GM12878 (cell line): ENCODE measurements around the gene HLA-DRA. TPM values are rescaled to one million over a fixed set of nuclear protein-coding genes. Genes with fewer than 3 reads are reported as not detected.
A peak's percentile ranks its signal among the peaks of the same experiment; 100 is the strongest.

ENCODE experiments used
- ATAC-seq: fragments of 200-7000 bp; cut with Tn5 transposase; 3 replicates; pipeline ENCODE4 v1.9.1; 2020; ENCODE audit warnings: mild to moderate bottlenecking, moderate library complexity
- BruUV-seq: library from RNA; stranded (reverse); fragments of 400-500 nt; replicated peaks from 2 replicates; lab custom pipeline; 2021; lab: Mats Ljungman, UMichigan
- CTCF ChIA-PET: fragments of 300-600 bp; sonication (Branson Sonifier 250); formaldehyde crosslinking; extraction: SDS; loops from one replicate; lab custom pipeline; 2021; ENCODE audit warnings: inconsistent platforms; lab: Yijun Ruan, JAX
- POLR2A ChIA-PET: fragments of 350-600 bp; formaldehyde crosslinking; extraction: SDS; loops from one replicate; lab custom pipeline; 2021; ENCODE audit warnings: inconsistent platforms; lab: Charles Lee
- RAD21 ChIA-PET: fragments of 300-600 bp; sonication (Branson Sonifier 250); formaldehyde crosslinking; loops from one replicate; lab custom pipeline; 2023; ENCODE audit warnings: antibody characterized with exemption; ENCODE audit not compliant: unreplicated experiment; lab: Charles Lee
- SMC1A ChIA-PET: fragments of 300-600 bp; sonication (Branson Sonifier 250); formaldehyde crosslinking; loops from one replicate; lab custom pipeline; 2023; ENCODE audit not compliant: unreplicated experiment, uncharacterized antibody; lab: Charles Lee
- DNase-seq: peaks from one replicate; pipeline ENCODE4 v3.0.0-alpha.2; 2011; ENCODE audit warnings: low read depth, low spot score
- FAIRE-seq: peaks from 3 replicates; lab custom pipeline; 2011; peaks lifted over from hg19 to GRCh38; lab: Jason Lieb, UNC
- H2AFZ ChIP-seq: 2 replicates; pipeline ENCODE4 v1.6.0; 2011; ENCODE audit warnings: low read depth, low read length, control low read depth; ENCODE audit not compliant: control insufficient read depth
- H3K27ac ChIP-seq: 2 replicates; pipeline ENCODE4 v1.5.1; 2011; ENCODE audit warnings: control low read depth; ENCODE audit not compliant: control insufficient read depth, insufficient read depth
- H3K27me3 ChIP-seq, 2 experiments: replicated peaks in 1 of 2; 2 replicates each; pipeline versions ENCODE4 v1.6.0 to v1.6.1; 2011; ENCODE audit warnings: low read length in 1 of 2; ENCODE audit not compliant: control insufficient read depth in 2 of 2, insufficient read depth in 2 of 2
- H3K36me3 ChIP-seq, 2 experiments: 2 replicates each; pipeline ENCODE4 v1.5.1; 2011; ENCODE audit warnings: low read length in 1 of 2; ENCODE audit not compliant: control insufficient read depth in 2 of 2, insufficient read depth in 2 of 2
- H3K4me1 ChIP-seq: 2 replicates; pipeline ENCODE4 v1.6.1; 2011; ENCODE audit warnings: mild to moderate bottlenecking, low read length, moderate library complexity, mixed read lengths; ENCODE audit not compliant: control insufficient read depth, insufficient read depth
- H3K4me2 ChIP-seq: 2 replicates; pipeline ENCODE4 v1.6.0; 2011; ENCODE audit warnings: control low read depth; ENCODE audit not compliant: control insufficient read depth, insufficient read depth
- H3K4me3 ChIP-seq: fragments of 200-600 bp; sonication (generic); 2 replicates; pipeline ENCODE4 v1.5.1; 2016
- H3K79me2 ChIP-seq: 2 replicates; pipeline ENCODE4 v1.6.0; 2011; ENCODE audit warnings: low read length; ENCODE audit not compliant: control insufficient read depth, insufficient read depth
- H3K9ac ChIP-seq: 2 replicates; pipeline ENCODE4 v1.8.0; 2011; ENCODE audit warnings: low read length, control low read depth, mixed read lengths; ENCODE audit not compliant: control insufficient read depth, insufficient read depth
- H3K9me3 ChIP-seq: replicated peaks from 3 replicates; pipeline ENCODE4 v1.5.1; 2011; ENCODE audit warnings: mild to moderate bottlenecking, low read length; ENCODE audit not compliant: control insufficient read depth, insufficient read depth
- H4K20me1 ChIP-seq: 2 replicates; pipeline ENCODE4 v1.6.0; 2011; ENCODE audit not compliant: control insufficient read depth, insufficient read depth
- BCL3 ChIP-seq: IDR thresholded peaks from 2 replicates; pipeline ENCODE4 v1.6.1; 2011; ENCODE audit warnings: borderline replicate concordance, low read depth, mild to moderate bottlenecking, moderate library complexity, low read length; ENCODE audit not compliant: insufficient read depth, poor library complexity, severe bottlenecking
- BMI1 ChIP-seq: fragments of 450-650 bp; IDR thresholded peaks from 2 replicates; pipeline ENCODE4 v1.6.1; 2016; ENCODE audit warnings: mild to moderate bottlenecking, moderate library complexity, borderline replicate concordance
- NBN ChIP-seq: fragments of 450-650 bp; IDR thresholded peaks from 2 replicates; pipeline ENCODE4 v1.6.1; 2016
- RAD21 ChIP-seq: IDR thresholded peaks from 2 replicates; pipeline ENCODE4 v1.6.1; 2011; ENCODE audit warnings: mild to moderate bottlenecking, low read depth, low read length, moderate library complexity; ENCODE audit not compliant: insufficient read depth
- RBBP5 ChIP-seq: fragments of 200-600 bp; sonication (generic); conservative IDR thresholded peaks from 2 replicates; pipeline ENCODE4 v1.6.1; 2016
- RELA ChIP-seq: fragments of 450-650 bp; IDR thresholded peaks from 2 replicates; pipeline ENCODE4 v1.8.0; 2014; ENCODE audit warnings: borderline replicate concordance; ENCODE audit not compliant: partially characterized antibody
- TARDBP ChIP-seq: IDR thresholded peaks from 2 replicates; pipeline ENCODE4 v1.6.1; 2016; ENCODE audit warnings: borderline replicate concordance
- ZNF274 ChIP-seq: IDR thresholded peaks from one replicate; pipeline ENCODE4 v1.8.0; 2011; ENCODE audit not compliant: insufficient read length, insufficient read depth
- WGBS: methylation state at CpG from one replicate; pipeline ENCODE4 v1.1.6; 2016; ENCODE audit warnings: low lambda C conversion rate; ENCODE audit not compliant: insufficient replicate concordance, insufficient coverage; ENCODE audit errors: missing lambda C conversion rate; 5-methylcytosine and 5-hydroxymethylcytosine counted together
- in situ Hi-C: fragments of 300-500 bp; cut with MboI; formaldehyde crosslinking; loops from 9 replicates; pipeline ENCODE4 v1.14.3; 2018; ENCODE audit warnings: mixed read lengths
- intact Hi-C: fragments of 100-400 bp; cut with micrococcal nuclease; formaldehyde crosslinking; loops from one replicate; pipeline ENCODE4 v1.14.2; 2022; ENCODE audit not compliant: unreplicated experiment
- polyA plus RNA-seq, 11 experiments: library from polyadenylated mRNA; depleted of rRNA in 4 of 11; unstranded in 6 of 11; stranded (reverse) in 5 of 11; fragments of >200 nt; fragmentation: Nextera tagmentation in 4 of 11; fragmentation: Illumina TruSeq in 1 of 11; extraction: Ambion mirVana in 4 of 11; extraction: Trizol in 1 of 11; gene quantifications; 1 replicate in 1 of 11; 2 replicates in 10 of 11; pipeline versions ENCODE4 v1.2.1 to v1.2.3, GENCODE V29; 2011 to 2016; ENCODE audit warnings: inconsistent platforms in 2 of 11, missing spikeins in 2 of 11, low read depth in 1 of 11
- total RNA-seq, 4 experiments: library from RNA; depleted of rRNA in 3 of 4; stranded (reverse); fragments of >200 nt in 3 of 4; fragmentation: Illumina TruSeq in 1 of 4; extraction: Trizol in 1 of 4; gene quantifications; 2 replicates each; pipeline versions ENCODE4 v1.2.1 to v1.2.3, GENCODE V29; 2013 to 2021

Gene HLA-DRA
- total and polyA plus RNA-seq, 10 of the 15 experiments (the other 5 are each of a cell fraction or from before 2014, with no cell fraction given): 2,040 to 7,093 (median 2,859) TPM

GRCh38 chr6:32488083-32488482 lies 48.4 kb downstream of the HLA-DRA start:
- in situ Hi-C loops (no loop called here), intact Hi-C loops (no loop called here)
- H3K9me3 ChIP-seq: no peaks in the 10 kb centered on the region
- no peak overlapping the region for H3K27ac ChIP-seq
- H4K20me1 ChIP-seq: no peaks in the 10 kb centered on the region
- ChIA-PET SMC1A (no interaction called here), RAD21 (no interaction called here), POLR2A (no interaction called here), CTCF (no interaction called here)
- ATAC-seq (peak; percentile 34; the same call in 2 of the 3 replicates), DNase-seq (no peak), FAIRE-seq (no peak)
- no peaks in the 10 kb centered on the region for H3K36me3 ChIP-seq
- no peak overlapping the region for H3K4me2 ChIP-seq
- no peak overlapping the region for H3K4me3 ChIP-seq
- no peak overlapping the region for H2AFZ ChIP-seq
- TF ChIP-seq NBN (no peak), RBBP5 (no peak), RAD21 (no peak), BCL3 (no peak), TARDBP (no peak), ZNF274 (no peak), RELA (no peak), BMI1 (no peak)
- no TSS peak for BruUV-seq
- H3K27me3 ChIP-seq: no peaks in the 10 kb centered on the region
- no peaks in the 10 kb centered on the region for H3K79me2 ChIP-seq
- H3K4me1 ChIP-seq: no peaks in the 10 kb centered on the region
- 88% methylated on average over 1 of the region's 1 CpG for WGBS
- H3K9ac ChIP-seq: no peak overlapping the region
